ENCODE results near the gene POLR2F. TPM values are rescaled to one million over a fixed set of nuclear protein-coding genes. Genes with fewer than 3 reads are reported as not detected.
"Not testable (repeated sequence)": the region's sequence is repeated elsewhere in the genome, so short reads cannot be mapped to it uniquely, and the experiment has no call there.

POLR2F gene
- total and polyA plus RNA-seq, 12 donors, result 62.4 to 200 (median 79.4) TPM

- intact Hi-C loops (cut with DNase I), result no loop called here
- DNase-seq (no peak), ATAC-seq (no peak)
- H3K4me1 ChIP-seq, result peaks cover 0 to under 1% (median 0%) of the 10 kb centered on the region in 9 donors
- 77 to 79% methylated on average over 7 of the region's 7 CpGs for WGBS, 2 donors
- no peak overlapping the region for H3K27ac ChIP-seq
- H3K27me3 ChIP-seq, result no peaks in the 10 kb centered on the region
- no peaks in the 10 kb centered on the region for H3K9me3 ChIP-seq
- no peak for TF ChIP-seq CTCF (IDR thresholded peaks at IDR 0.05)
- H3K4me3 ChIP-seq, result no peak overlapping the region
- peaks cover 0 to 64% (median 14%) of the 10 kb centered on the region in 9 donors for H3K36me3 ChIP-seq
These were observed 18.3 kb downstream of the POLR2F start for GRCh38 chr22:37971475-37972434.

- no peaks in the 10 kb centered on the region for H3K4me1 ChIP-seq
- no peaks in the 10 kb centered on the region for H3K9me3 ChIP-seq
- H3K36me3 ChIP-seq, result peaks cover 0 to 56% (median 7%) of the 10 kb centered on the region in 9 donors
- TF ChIP-seq CTCF (IDR thresholded peaks at IDR 0.05), result no peak
- peak in 1 of 8 donors; percentile 37 for ATAC-seq
- DNase-seq, result no peak
- intact Hi-C loops (cut with DNase I), result no loop called here
- 28 to 48% methylated on average over 3 of the region's 3 CpGs for WGBS, 2 donors
- no peak overlapping the region for H3K27ac ChIP-seq
- no peak overlapping the region for H3K4me3 ChIP-seq
- H3K27me3 ChIP-seq, result no peaks in the 10 kb centered on the region
These were observed 19.0 kb downstream of the POLR2F start for GRCh38 chr22:37972527-37972926.

GRCh38 chr22:37973271-37974170 is 20.0 kb downstream of the POLR2F start:
- Histone ChIP-seq H3K27me3 (no peaks in the 10 kb centered on the region), H3K4me1 (no peaks in the 10 kb centered on the region), H3K36me3 (peaks cover 0 to 47% (median 0%) of the 10 kb centered on the region in 9 donors), H3K9me3 (no peaks in the 10 kb centered on the region), H3K4me3 (no peak overlapping the region), H3K27ac (no peak overlapping the region)
- TF ChIP-seq CTCF (IDR thresholded peaks at IDR 0.05), result no peak
- intact Hi-C loops (cut with DNase I), result no loop called here
- no peak for DNase-seq
- WGBS, 2 donors, result 94 to 95% methylated on average over 33 of the region's 33 CpGs
- peak in 4 of 8 donors; percentile 12 to 46 (median 16) for ATAC-seq

GRCh38 chr22:37975153-37975552 is 21.7 kb downstream of the POLR2F start:
- Histone ChIP-seq H3K27me3 (no peaks in the 10 kb centered on the region), H3K4me3 (no peak overlapping the region), H3K36me3 (peaks cover 0 to 34% (median 0%) of the 10 kb centered on the region in 9 donors), H3K27ac (no peak overlapping the region), H3K4me1 (no peaks in the 10 kb centered on the region), H3K9me3 (no peaks in the 10 kb centered on the region)
- WGBS, 2 donors, result 82 to 83% methylated on average over 2 of the region's 2 CpGs
- intact Hi-C loops (cut with DNase I), result no loop called here
- DNase-seq (no peak), ATAC-seq (no peak)
- TF ChIP-seq CTCF (IDR thresholded peaks at IDR 0.05), result no peak

- H3K9me3 ChIP-seq; H3K4me3 ChIP-seq; H3K27ac ChIP-seq; ATAC-seq; DNase-seq; H3K4me1 ChIP-seq; H3K27me3 ChIP-seq; intact Hi-C loops (cut with DNase I): not testable (repeated sequence)
- WGBS, 2 donors, result 88 to 91% methylated on average over 8 of the region's 8 CpGs
- peaks cover 0 to 28% (median 0%) of the 10 kb centered on the region in 9 donors for H3K36me3 ChIP-seq
These were observed 22.5 kb downstream of the POLR2F start for GRCh38 chr22:37976022-37976421.
